ENCODE measurements around the gene ITPKB. TPM values are rescaled to one million over a fixed set of nuclear protein-coding genes. Genes with fewer than 3 reads are reported as not detected.

The ITPKB gene
- total and polyA plus RNA-seq, 8 donors = 25.0 to 38.7 (median 32.6) TPM

- Histone ChIP-seq H3K36me3 (no peaks in the 10 kb centered on the region), H3K27me3 (no peaks in the 10 kb centered on the region), H3K27ac (no peak overlapping the region), H3K9me3 (no peaks in the 10 kb centered on the region), H3K4me1 (no peaks in the 10 kb centered on the region), H3K4me3 (no peak overlapping the region)
- no peak for DNase-seq
- TF ChIP-seq, protein P1, sequence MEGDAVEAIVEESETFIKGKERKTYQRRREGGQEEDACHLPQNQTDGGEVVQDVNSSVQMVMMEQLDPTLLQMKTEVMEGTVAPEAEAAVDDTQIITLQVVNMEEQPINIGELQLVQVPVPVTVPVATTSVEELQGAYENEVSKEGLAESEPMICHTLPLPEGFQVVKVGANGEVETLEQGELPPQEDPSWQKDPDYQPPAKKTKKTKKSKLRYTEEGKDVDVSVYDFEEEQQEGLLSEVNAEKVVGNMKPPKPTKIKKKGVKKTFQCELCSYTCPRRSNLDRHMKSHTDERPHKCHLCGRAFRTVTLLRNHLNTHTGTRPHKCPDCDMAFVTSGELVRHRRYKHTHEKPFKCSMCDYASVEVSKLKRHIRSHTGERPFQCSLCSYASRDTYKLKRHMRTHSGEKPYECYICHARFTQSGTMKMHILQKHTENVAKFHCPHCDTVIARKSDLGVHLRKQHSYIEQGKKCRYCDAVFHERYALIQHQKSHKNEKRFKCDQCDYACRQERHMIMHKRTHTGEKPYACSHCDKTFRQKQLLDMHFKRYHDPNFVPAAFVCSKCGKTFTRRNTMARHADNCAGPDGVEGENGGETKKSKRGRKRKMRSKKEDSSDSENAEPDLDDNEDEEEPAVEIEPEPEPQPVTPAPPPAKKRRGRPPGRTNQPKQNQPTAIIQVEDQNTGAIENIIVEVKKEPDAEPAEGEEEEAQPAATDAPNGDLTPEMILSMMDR (IDR thresholded peaks at IDR 0.05) = no peak
- ATAC-seq = no peak
- intact Hi-C loops (cut with DNase I) = no loop called here
These were observed 22.2 kb upstream of the ITPKB start for GRCh38 chr1:226761322-226761721.

- no peak for ATAC-seq
- no peaks in the 10 kb centered on the region for H3K4me1 ChIP-seq
- H3K27me3 ChIP-seq = no peaks in the 10 kb centered on the region
- no peak overlapping the region for H3K4me3 ChIP-seq
- H3K36me3 ChIP-seq = no peaks in the 10 kb centered on the region
- H3K27ac ChIP-seq = no peak overlapping the region
- no peaks in the 10 kb centered on the region for H3K9me3 ChIP-seq
- intact Hi-C loops (cut with DNase I) = no loop called here
- TF ChIP-seq, protein P1 (IDR thresholded peaks at IDR 0.05) = no peak
- no peak for DNase-seq
These were observed 15.9 kb upstream of the ITPKB start for GRCh38 chr1:226754793-226755533.

- intact Hi-C loops (cut with DNase I) = no loop called here
- no peak for ATAC-seq
These were observed 15.0 kb upstream of the ITPKB start for GRCh38 chr1:226754097-226754496.

DNA sequence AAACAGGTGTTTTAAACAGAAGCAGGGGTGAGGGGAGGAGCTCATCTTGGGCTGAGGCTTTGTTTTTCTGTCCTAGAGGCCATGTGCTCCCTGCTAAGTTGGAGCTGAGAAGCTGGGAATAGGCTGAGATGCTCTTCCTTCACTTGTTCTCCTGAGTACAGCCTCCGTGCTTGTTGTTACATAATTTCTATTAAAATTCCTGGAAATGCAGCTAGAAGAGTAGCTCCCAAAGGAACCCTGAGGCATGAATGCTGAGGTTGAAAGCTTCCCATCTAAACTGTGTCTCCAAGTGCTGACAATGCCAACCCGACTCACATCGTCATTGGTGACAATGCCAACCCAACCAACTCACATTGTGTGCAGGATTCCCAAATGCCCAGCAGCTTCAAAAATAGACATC is 12.6 kb upstream of the ITPKB start:
- H3K9me3 ChIP-seq = no peaks in the 10 kb centered on the region
- H3K4me1 ChIP-seq = no peaks in the 10 kb centered on the region
- ATAC-seq (no peak), DNase-seq (no peak)
- TF ChIP-seq, protein P1 (IDR thresholded peaks at IDR 0.05) = no peak
- intact Hi-C loops (cut with DNase I) = no loop called here
- no peak overlapping the region for H3K4me3 ChIP-seq
- H3K27ac ChIP-seq = no peak overlapping the region
- H3K27me3 ChIP-seq = no peaks in the 10 kb centered on the region
- no peaks in the 10 kb centered on the region for H3K36me3 ChIP-seq

More at GRCh38 chr1:226754097-226754496, 15.0 kb upstream of the ITPKB start:
- Histone ChIP-seq H3K27ac (no peak overlapping the region), H3K4me3 (no peak overlapping the region), H3K9me3 (no peaks in the 10 kb centered on the region), H3K4me1 (no peaks in the 10 kb centered on the region), H3K27me3 (no peaks in the 10 kb centered on the region), H3K36me3 (no peaks in the 10 kb centered on the region)
- TF ChIP-seq, protein P1 (IDR thresholded peaks at IDR 0.05) = no peak
- no peak for DNase-seq

DNA sequence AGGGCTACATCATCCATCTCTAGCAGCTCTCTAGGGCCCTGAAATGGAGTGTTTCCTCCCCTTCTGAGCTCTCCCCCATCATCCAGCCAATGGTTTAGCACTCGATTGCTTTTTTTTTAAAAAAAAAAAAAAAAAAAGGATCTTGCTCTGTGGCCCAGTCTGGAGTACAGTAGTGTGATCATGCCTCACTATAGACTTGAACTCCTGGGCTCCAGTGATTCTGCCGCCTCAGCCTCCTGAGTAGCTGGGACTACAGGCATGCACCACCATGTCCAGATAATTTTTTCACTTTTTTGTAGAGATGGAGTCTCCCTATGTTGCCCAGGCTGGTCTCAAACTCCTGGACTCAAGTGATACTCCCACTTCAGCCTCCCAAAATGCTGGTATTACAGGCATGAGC is 12.1 kb upstream of the ITPKB start:
- H3K9me3 ChIP-seq = no peaks in the 10 kb centered on the region
- TF ChIP-seq, protein P1 (IDR thresholded peaks at IDR 0.05) = no peak
- no peaks in the 10 kb centered on the region for H3K27me3 ChIP-seq
- ATAC-seq (no peak), DNase-seq (no peak)
- H3K4me3 ChIP-seq = no peak overlapping the region
- intact Hi-C loops (cut with DNase I) = no loop called here
- H3K4me1 ChIP-seq = no peaks in the 10 kb centered on the region
- H3K27ac ChIP-seq = no peak overlapping the region
- H3K36me3 ChIP-seq = no peaks in the 10 kb centered on the region

Measured in left lung (tissue), 10 donors.